GM12875 (cell line): ENCODE results near the gene VPS35L.

ENCODE experiments used
- H3K4me3 ChIP-seq: one replicate; pipeline ENCODE4 v1.5.1; 2011; ENCODE audit warnings: low read depth, low read length, control low read depth
- CTCF ChIP-seq: IDR thresholded peaks from 2 replicates; pipeline ENCODE4 v1.5.1; 2011; ENCODE audit warnings: low read depth, mild to moderate bottlenecking, control low read depth, inconsistent platforms, low read length, moderate library complexity, borderline replicate concordance; ENCODE audit not compliant: insufficient read depth

VPS35L gene

GRCh38 chr16:19607616-19608280 lies 52.2 kb downstream of the VPS35L start:
- no peak for TF ChIP-seq CTCF

GRCh38 chr16:19609359-19609758 lies 53.9 kb downstream of the VPS35L start:
- H3K4me3 ChIP-seq: no peak overlapping the region
- no peak for TF ChIP-seq CTCF

More at GRCh38 chr16:19607616-19608280, 52.2 kb downstream of the VPS35L start:
- H3K4me3 ChIP-seq: no peak overlapping the region

GRCh38 chr16:19610200-19610599 lies 54.7 kb downstream of the VPS35L start:
- no peak overlapping the region for H3K4me3 ChIP-seq
- TF ChIP-seq CTCF: no peak

- no peak overlapping the region for H3K4me3 ChIP-seq
- no peak for TF ChIP-seq CTCF
Measured at GRCh38 chr16:19613834-19614233, 58.3 kb downstream of the VPS35L start.

GRCh38 chr16:19616241-19616640 lies 60.7 kb downstream of the VPS35L start:
- no peak overlapping the region for H3K4me3 ChIP-seq
- TF ChIP-seq CTCF: no peak

GRCh38 chr16:19618876-19619275 lies 63.4 kb downstream of the VPS35L start:
- TF ChIP-seq CTCF: no peak
- H3K4me3 ChIP-seq: no peak overlapping the region

GRCh38 chr16:19621445-19621844 lies 65.9 kb downstream of the VPS35L start:
- no peak for TF ChIP-seq CTCF
- H3K4me3 ChIP-seq: no peak overlapping the region
